HepG2 (cell line): ENCODE data around the gene KLC4. TPM values are rescaled to one million over a fixed set of nuclear protein-coding genes. Genes with fewer than 3 reads are reported as not detected.

Source experiments
- DNMT1 ChIP-seq: sonication (generic); formaldehyde crosslinking; IDR thresholded peaks from 2 replicates; pipeline ENCODE4 v1.5.1; 2020; ENCODE audit warnings: mild to moderate bottlenecking, missing genetic modification reagents
- KAT7 ChIP-seq: IDR thresholded peaks from 2 replicates; pipeline ENCODE4 v1.6.1; 2018; ENCODE audit warnings: borderline replicate concordance, missing compliant biosample characterization
- KDM3A ChIP-seq: IDR thresholded peaks from 2 replicates; pipeline ENCODE4 v1.6.1; 2018; ENCODE audit warnings: low read depth, missing compliant biosample characterization
- KMT2B ChIP-seq: IDR thresholded peaks from 2 replicates; pipeline ENCODE4 v1.6.1; 2016; ENCODE audit warnings: missing genetic modification reagents, missing compliant biosample characterization
- MAFF ChIP-seq: IDR thresholded peaks from 2 replicates; pipeline ENCODE4 v1.6.1; 2011; ENCODE audit warnings: low read depth, low read length, improper control_type of control experiment
- MTF1 ChIP-seq: sonication (generic); formaldehyde crosslinking; IDR thresholded peaks from 2 replicates; pipeline ENCODE4 v1.5.0; 2020; ENCODE audit warnings: missing genetic modification reagents
- NFYC ChIP-seq: IDR thresholded peaks from 2 replicates; pipeline ENCODE4 v1.6.1; 2016; ENCODE audit warnings: missing genetic modification reagents, missing compliant biosample characterization
- RARA ChIP-seq: IDR thresholded peaks from 2 replicates; pipeline ENCODE4 v1.6.1; 2016; ENCODE audit warnings: missing genetic modification reagents, missing compliant biosample characterization
- RNF2 ChIP-seq: fragments of 450-650 bp; conservative IDR thresholded peaks from 2 replicates; pipeline ENCODE4 v1.6.1; 2016; ENCODE audit warnings: low read depth
- TMF1 ChIP-seq: sonication (generic); formaldehyde crosslinking; IDR thresholded peaks from 2 replicates; pipeline ENCODE4 v1.8.1; 2022; ENCODE audit warnings: low read depth, missing genetic modification reagents
- ZKSCAN5 ChIP-seq: sonication (generic); formaldehyde crosslinking; IDR thresholded peaks from 2 replicates; pipeline ENCODE4 v1.5.1; 2020; ENCODE audit warnings: mild to moderate bottlenecking, missing genetic modification reagents
- ZNF12 ChIP-seq: sonication (generic); formaldehyde crosslinking; IDR thresholded peaks from 2 replicates; pipeline ENCODE4 v1.5.0; 2020; ENCODE audit warnings: missing genetic modification reagents
- ZNF230 ChIP-seq: sonication (generic); formaldehyde crosslinking; IDR thresholded peaks from 2 replicates; pipeline ENCODE4 v1.4.0; 2020; ENCODE audit warnings: mild to moderate bottlenecking, missing genetic modification reagents
- ZNF430 ChIP-seq: sonication (generic); formaldehyde crosslinking; IDR thresholded peaks from 2 replicates; pipeline ENCODE4 v1.9.0; 2021; ENCODE audit warnings: mild to moderate bottlenecking, missing genetic modification reagents
- ZNF44 ChIP-seq: sonication (generic); formaldehyde crosslinking; IDR thresholded peaks from 2 replicates; pipeline ENCODE4 v1.5.1; 2020; ENCODE audit warnings: mild to moderate bottlenecking, missing genetic modification reagents
- ZNF570 ChIP-seq: sonication (generic); formaldehyde crosslinking; IDR thresholded peaks from 2 replicates; pipeline ENCODE4 v1.4.0; 2020; ENCODE audit warnings: mild to moderate bottlenecking, missing genetic modification reagents, borderline replicate concordance
- ZNF792 ChIP-seq: IDR thresholded peaks from 2 replicates; pipeline ENCODE4 v1.6.1; 2016
- polyA plus RNA-seq, 8 experiments: library from polyadenylated mRNA; depleted of rRNA in 3 of 8; stranded (reverse) in 7 of 8; unstranded in 1 of 8; fragments of >200 nt; fragmentation: Illumina TruSeq in 4 of 8; extraction: Trizol in 4 of 8; gene quantifications; 2 replicates each; pipeline versions ENCODE4 v1.2.1 to v1.2.3, GENCODE V29; 2011 to 2016; ENCODE audit warnings: low read depth in 4 of 8, missing spikeins in 1 of 8, mixed read lengths in 1 of 8; ENCODE audit not compliant: insufficient read depth in 1 of 8
- total RNA-seq, 5 experiments: library from RNA; depleted of rRNA; stranded (reverse); fragments of >200 nt; fragmentation: Illumina TruSeq; extraction: Trizol; gene quantifications; 2 replicates each; pipeline ENCODE4 v1.2.3, GENCODE V29; 2016; ENCODE audit warnings: low read depth in 1 of 5
- TF ChIP-seq, protein P1 (sequence below): sonication (generic); formaldehyde crosslinking; conservative IDR thresholded peaks from 2 replicates; pipeline ENCODE4 v1.8.0; 2022; ENCODE audit warnings: mild to moderate bottlenecking, moderate library complexity, missing genetic modification reagents
- TF ChIP-seq, protein P2 (sequence below): sonication (generic); formaldehyde crosslinking; IDR thresholded peaks from 2 replicates; pipeline ENCODE4 v1.5.0; 2020; ENCODE audit warnings: mild to moderate bottlenecking, missing genetic modification reagents
- TF ChIP-seq, protein P3 (sequence below): sonication (generic); formaldehyde crosslinking; IDR thresholded peaks from 2 replicates; pipeline ENCODE4 v1.4.0; 2020; ENCODE audit warnings: missing genetic modification reagents, mild to moderate bottlenecking, borderline replicate concordance
- TF ChIP-seq, protein P4 (sequence below), 2 experiments: IDR thresholded peaks; 2 replicates each; pipeline ENCODE4 v1.6.1; 2011 to 2012; ENCODE audit warnings: low read length in 2 of 2, borderline replicate concordance in 1 of 2, low read depth in 1 of 2, mild to moderate bottlenecking in 1 of 2, moderate library complexity in 1 of 2

KLC4 gene
- total and polyA plus RNA-seq, 2 of the 13 experiments (the other 11 are each of a cell fraction or from before 2014, with no cell fraction given) = 45.4 to 70.4 TPM

DNA sequence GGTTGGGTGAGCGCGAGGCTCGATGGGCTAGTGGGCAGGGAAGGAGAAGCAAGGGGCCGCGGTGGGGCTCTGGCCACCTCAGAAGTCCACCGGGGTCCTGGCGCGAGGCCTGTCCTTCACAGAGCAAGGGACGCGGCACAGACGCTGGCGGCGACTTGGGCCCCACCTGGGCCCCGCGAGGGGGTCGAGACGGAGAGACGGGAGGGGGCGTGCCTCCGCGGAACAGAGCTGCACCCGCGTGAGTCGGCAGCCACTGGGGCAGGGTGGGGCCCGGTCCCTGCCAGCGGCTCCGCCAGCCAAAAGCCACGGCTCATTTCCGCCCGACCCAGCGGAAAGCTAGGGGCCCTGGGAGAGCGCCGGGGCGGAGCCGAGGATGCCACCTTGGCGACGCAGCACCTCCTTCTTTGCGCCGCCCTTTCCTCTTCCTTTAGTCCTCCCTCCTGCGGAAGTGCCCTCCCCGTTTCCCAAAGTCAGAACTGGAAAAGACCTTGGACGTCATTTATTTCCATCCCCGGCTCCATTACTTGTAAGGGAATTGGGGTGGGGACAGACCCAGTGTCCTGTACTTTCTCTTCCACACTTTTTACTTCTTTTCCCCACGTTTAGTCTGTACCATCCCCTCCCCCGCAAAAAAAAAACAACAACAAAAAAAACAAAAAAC is 5.8 kb upstream of the KLC4 start, which contains the start of gene CUL7 (continued):
- TF ChIP-seq, protein P1, sequence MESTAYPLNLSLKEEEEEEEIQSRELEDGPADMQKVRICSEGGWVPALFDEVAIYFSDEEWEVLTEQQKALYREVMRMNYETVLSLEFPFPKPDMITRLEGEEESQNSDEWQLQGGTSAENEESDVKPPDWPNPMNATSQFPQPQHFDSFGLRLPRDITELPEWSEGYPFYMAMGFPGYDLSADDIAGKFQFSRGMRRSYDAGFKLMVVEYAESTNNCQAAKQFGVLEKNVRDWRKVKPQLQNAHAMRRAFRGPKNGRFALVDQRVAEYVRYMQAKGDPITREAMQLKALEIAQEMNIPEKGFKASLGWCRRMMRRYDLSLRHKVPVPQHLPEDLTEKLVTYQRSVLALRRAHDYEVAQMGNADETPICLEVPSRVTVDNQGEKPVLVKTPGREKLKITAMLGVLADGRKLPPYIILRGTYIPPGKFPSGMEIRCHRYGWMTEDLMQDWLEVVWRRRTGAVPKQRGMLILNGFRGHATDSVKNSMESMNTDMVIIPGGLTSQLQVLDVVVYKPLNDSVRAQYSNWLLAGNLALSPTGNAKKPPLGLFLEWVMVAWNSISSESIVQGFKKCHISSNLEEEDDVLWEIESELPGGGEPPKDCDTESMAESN (CRISPR knock-in tag) = peak; percentile 93
- TF ChIP-seq RNF2 (no peak), ZNF230 (CRISPR knock-in tag) (peak; percentile 98), ZNF570 (CRISPR knock-in tag) (no peak), MTF1 (CRISPR knock-in tag) (no peak), ZNF792 (CRISPR knock-in tag) (peak; percentile 56; the same call in 1 of the 2 replicates), TMF1 (CRISPR knock-in tag) (no peak; the same call in 1 of the 2 replicates), DNMT1 (CRISPR knock-in tag) (no peak), KAT7 (CRISPR knock-in tag) (peak; percentile 98), ZNF12 (CRISPR knock-in tag) (no peak), KDM3A (peak; percentile 95), MAFF (no peak; the same call in 1 of the 2 replicates), ZNF44 (CRISPR knock-in tag) (no peak; the same call in 1 of the 2 replicates), KMT2B (CRISPR knock-in tag) (peak; percentile 81), RARA (CRISPR knock-in tag) (peak; percentile 58), NFYC (CRISPR knock-in tag) (peak; percentile 65), ZNF430 (CRISPR knock-in tag) (peak; percentile 96; the same call in 1 of the 2 replicates), ZKSCAN5 (CRISPR knock-in tag) (no peak)
- TF ChIP-seq, protein P2, sequence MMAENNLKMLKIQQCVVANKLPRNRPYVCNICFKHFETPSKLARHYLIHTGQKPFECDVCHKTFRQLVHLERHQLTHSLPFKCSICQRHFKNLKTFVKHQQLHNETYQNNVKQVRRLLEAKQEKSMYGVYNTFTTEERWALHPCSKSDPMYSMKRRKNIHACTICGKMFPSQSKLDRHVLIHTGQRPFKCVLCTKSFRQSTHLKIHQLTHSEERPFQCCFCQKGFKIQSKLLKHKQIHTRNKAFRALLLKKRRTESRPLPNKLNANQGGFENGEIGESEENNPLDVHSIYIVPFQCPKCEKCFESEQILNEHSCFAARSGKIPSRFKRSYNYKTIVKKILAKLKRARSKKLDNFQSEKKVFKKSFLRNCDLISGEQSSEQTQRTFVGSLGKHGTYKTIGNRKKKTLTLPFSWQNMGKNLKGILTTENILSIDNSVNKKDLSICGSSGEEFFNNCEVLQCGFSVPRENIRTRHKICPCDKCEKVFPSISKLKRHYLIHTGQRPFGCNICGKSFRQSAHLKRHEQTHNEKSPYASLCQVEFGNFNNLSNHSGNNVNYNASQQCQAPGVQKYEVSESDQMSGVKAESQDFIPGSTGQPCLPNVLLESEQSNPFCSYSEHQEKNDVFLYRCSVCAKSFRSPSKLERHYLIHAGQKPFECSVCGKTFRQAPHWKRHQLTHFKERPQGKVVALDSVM = peak; percentile 72
- TF ChIP-seq, protein P3, sequence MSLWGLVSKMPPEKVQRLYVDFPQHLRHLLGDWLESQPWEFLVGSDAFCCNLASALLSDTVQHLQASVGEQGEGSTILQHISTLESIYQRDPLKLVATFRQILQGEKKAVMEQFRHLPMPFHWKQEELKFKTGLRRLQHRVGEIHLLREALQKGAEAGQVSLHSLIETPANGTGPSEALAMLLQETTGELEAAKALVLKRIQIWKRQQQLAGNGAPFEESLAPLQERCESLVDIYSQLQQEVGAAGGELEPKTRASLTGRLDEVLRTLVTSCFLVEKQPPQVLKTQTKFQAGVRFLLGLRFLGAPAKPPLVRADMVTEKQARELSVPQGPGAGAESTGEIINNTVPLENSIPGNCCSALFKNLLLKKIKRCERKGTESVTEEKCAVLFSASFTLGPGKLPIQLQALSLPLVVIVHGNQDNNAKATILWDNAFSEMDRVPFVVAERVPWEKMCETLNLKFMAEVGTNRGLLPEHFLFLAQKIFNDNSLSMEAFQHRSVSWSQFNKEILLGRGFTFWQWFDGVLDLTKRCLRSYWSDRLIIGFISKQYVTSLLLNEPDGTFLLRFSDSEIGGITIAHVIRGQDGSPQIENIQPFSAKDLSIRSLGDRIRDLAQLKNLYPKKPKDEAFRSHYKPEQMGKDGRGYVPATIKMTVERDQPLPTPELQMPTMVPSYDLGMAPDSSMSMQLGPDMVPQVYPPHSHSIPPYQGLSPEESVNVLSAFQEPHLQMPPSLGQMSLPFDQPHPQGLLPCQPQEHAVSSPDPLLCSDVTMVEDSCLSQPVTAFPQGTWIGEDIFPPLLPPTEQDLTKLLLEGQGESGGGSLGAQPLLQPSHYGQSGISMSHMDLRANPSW (CRISPR knock-in tag) = peak; percentile 85; the same call in 1 of the 2 replicates
- TF ChIP-seq, protein P4, sequence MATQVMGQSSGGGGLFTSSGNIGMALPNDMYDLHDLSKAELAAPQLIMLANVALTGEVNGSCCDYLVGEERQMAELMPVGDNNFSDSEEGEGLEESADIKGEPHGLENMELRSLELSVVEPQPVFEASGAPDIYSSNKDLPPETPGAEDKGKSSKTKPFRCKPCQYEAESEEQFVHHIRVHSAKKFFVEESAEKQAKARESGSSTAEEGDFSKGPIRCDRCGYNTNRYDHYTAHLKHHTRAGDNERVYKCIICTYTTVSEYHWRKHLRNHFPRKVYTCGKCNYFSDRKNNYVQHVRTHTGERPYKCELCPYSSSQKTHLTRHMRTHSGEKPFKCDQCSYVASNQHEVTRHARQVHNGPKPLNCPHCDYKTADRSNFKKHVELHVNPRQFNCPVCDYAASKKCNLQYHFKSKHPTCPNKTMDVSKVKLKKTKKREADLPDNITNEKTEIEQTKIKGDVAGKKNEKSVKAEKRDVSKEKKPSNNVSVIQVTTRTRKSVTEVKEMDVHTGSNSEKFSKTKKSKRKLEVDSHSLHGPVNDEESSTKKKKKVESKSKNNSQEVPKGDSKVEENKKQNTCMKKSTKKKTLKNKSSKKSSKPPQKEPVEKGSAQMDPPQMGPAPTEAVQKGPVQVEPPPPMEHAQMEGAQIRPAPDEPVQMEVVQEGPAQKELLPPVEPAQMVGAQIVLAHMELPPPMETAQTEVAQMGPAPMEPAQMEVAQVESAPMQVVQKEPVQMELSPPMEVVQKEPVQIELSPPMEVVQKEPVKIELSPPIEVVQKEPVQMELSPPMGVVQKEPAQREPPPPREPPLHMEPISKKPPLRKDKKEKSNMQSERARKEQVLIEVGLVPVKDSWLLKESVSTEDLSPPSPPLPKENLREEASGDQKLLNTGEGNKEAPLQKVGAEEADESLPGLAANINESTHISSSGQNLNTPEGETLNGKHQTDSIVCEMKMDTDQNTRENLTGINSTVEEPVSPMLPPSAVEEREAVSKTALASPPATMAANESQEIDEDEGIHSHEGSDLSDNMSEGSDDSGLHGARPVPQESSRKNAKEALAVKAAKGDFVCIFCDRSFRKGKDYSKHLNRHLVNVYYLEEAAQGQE (IDR thresholded peaks at IDR 0.05; ENCODE audit: borderline replicate concordance in 1 of 2, low read depth in 1 of 2, low read length in 2 of 2) = peak in 1 of 2 experiments; percentile 63; a peak in 1 of 4 replicates
